DND-41 (cell line): ENCODE results near the gene AP2A2.

Experiments used
- ATAC-seq: fragments of 200-7000 bp; cut with Tn5 transposase; 3 replicates; pipeline ENCODE4 v1.9.1; 2021; ENCODE audit warnings: low read depth; ENCODE audit not compliant: insufficient read depth
- DNase-seq: peaks from one replicate; pipeline ENCODE4 v3.0.0-alpha.2; 2020
- H2AFZ ChIP-seq: 2 replicates; pipeline ENCODE4 v1.6.0; 2012; ENCODE audit warnings: low read depth, low read length
- H3K27ac ChIP-seq: 2 replicates; pipeline ENCODE4 v1.5.1; 2012; ENCODE audit warnings: low read length, inconsistent platforms
- H3K27me3 ChIP-seq: fragments of 200-600 bp; sonication (generic); 2 replicates; pipeline ENCODE4 v1.6.0; 2012; ENCODE audit warnings: low read length, mild to moderate bottlenecking, inconsistent platforms; ENCODE audit not compliant: insufficient read depth, poor library complexity
- H3K36me3 ChIP-seq: 2 replicates; pipeline ENCODE4 v1.5.1; 2012; ENCODE audit warnings: low read length, inconsistent platforms; ENCODE audit not compliant: insufficient read depth
- H3K4me1 ChIP-seq: 2 replicates; pipeline ENCODE4 v1.5.1; 2012; ENCODE audit warnings: mild to moderate bottlenecking, low read length; ENCODE audit not compliant: insufficient read depth
- H3K4me2 ChIP-seq: 2 replicates; pipeline ENCODE4 v1.6.0; 2012; ENCODE audit warnings: mild to moderate bottlenecking, moderate library complexity, low read length, inconsistent platforms; ENCODE audit not compliant: insufficient read depth
- H3K4me3 ChIP-seq, 2 experiments: fragments of 200-600 bp in 1 of 2; shearing (Covaris generic) in 1 of 2; 2 replicates each; pipeline ENCODE4 v1.5.1; 2012 to 2016; ENCODE audit warnings: inconsistent platforms in 2 of 2, low read length in 2 of 2, mild to moderate bottlenecking in 2 of 2, low read depth in 1 of 2, moderate library complexity in 1 of 2
- H3K79me2 ChIP-seq: 2 replicates; pipeline ENCODE4 v1.6.0; 2012; ENCODE audit warnings: low read length, inconsistent platforms; ENCODE audit not compliant: insufficient read depth
- H3K9ac ChIP-seq: 2 replicates; pipeline ENCODE4 v1.6.0; 2012; ENCODE audit warnings: low read depth, mild to moderate bottlenecking, inconsistent platforms, low read length, moderate library complexity
- H3K9me3 ChIP-seq: 2 replicates; pipeline ENCODE4 v1.5.1; 2012; ENCODE audit warnings: low read length, moderate library complexity, mild to moderate bottlenecking, inconsistent platforms; ENCODE audit not compliant: insufficient read depth, severe bottlenecking
- H4K20me1 ChIP-seq: 2 replicates; pipeline ENCODE4 v1.6.0; 2012; ENCODE audit warnings: low read length; ENCODE audit not compliant: insufficient read depth
- EZH2 ChIP-seq: IDR thresholded peaks from 3 replicates; pipeline ENCODE4 v1.6.1; 2012; ENCODE audit warnings: borderline replicate concordance, low read depth, mild to moderate bottlenecking, moderate library complexity, low read length, inconsistent platforms; ENCODE audit not compliant: severe bottlenecking
- TF ChIP-seq, protein P1 (sequence below): IDR thresholded peaks from 2 replicates; pipeline ENCODE4 v1.5.1; 2012; ENCODE audit warnings: borderline replicate concordance, low read length, moderate library complexity, mild to moderate bottlenecking; ENCODE audit not compliant: poor library complexity, severe bottlenecking; ENCODE audit errors: extremely low read depth

Gene AP2A2

GRCh38 chr11:933936-934335, 8.3 kb downstream of the AP2A2 start:
- DNase-seq, result no peak
- no peak overlapping the region for H3K4me2 ChIP-seq
- no peak overlapping the region for H3K4me3 ChIP-seq
- no peaks in the 10 kb centered on the region for H3K4me1 ChIP-seq
- H2AFZ ChIP-seq, result no peak overlapping the region
- peaks cover 48% of the 10 kb centered on the region for H4K20me1 ChIP-seq
- no peaks in the 10 kb centered on the region for H3K9me3 ChIP-seq
- ATAC-seq, result no peak
- no peaks in the 10 kb centered on the region for H3K27me3 ChIP-seq
- H3K79me2 ChIP-seq, result peaks cover 83% of the 10 kb centered on the region
- H3K9ac ChIP-seq, result no peak overlapping the region
- H3K36me3 ChIP-seq, result no peaks in the 10 kb centered on the region
- no peak overlapping the region for H3K27ac ChIP-seq
- TF ChIP-seq, protein P1, sequence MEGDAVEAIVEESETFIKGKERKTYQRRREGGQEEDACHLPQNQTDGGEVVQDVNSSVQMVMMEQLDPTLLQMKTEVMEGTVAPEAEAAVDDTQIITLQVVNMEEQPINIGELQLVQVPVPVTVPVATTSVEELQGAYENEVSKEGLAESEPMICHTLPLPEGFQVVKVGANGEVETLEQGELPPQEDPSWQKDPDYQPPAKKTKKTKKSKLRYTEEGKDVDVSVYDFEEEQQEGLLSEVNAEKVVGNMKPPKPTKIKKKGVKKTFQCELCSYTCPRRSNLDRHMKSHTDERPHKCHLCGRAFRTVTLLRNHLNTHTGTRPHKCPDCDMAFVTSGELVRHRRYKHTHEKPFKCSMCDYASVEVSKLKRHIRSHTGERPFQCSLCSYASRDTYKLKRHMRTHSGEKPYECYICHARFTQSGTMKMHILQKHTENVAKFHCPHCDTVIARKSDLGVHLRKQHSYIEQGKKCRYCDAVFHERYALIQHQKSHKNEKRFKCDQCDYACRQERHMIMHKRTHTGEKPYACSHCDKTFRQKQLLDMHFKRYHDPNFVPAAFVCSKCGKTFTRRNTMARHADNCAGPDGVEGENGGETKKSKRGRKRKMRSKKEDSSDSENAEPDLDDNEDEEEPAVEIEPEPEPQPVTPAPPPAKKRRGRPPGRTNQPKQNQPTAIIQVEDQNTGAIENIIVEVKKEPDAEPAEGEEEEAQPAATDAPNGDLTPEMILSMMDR, result no peak
- TF ChIP-seq EZH2, result no peak

DNA sequence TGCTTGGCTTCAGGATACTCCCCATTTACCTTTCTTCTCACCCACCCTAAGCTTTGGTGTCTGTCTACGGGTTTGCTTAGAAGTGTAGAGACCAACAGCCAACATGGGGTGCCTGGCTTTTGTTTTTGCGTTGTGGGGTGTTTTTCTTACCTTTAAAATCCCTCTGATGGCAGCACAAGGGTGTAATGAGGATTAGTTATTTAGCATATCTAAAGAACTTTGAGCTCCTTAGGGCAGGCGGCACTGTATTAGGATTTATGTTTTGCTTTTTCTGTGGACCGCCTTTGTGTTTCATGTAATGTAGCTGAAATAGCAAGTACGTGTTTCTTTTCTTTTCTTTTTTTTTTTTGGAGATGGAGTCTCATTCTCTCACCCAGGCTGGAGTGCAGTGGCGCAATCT, 8.9 kb downstream of the AP2A2 start:
- no peak for DNase-seq
- Histone ChIP-seq H3K9ac (no peak overlapping the region), H4K20me1 (peaks cover 43% of the 10 kb centered on the region), H2AFZ (no peak overlapping the region), H3K9me3 (no peaks in the 10 kb centered on the region), H3K36me3 (no peaks in the 10 kb centered on the region), H3K27ac (no peak overlapping the region), H3K4me1 (no peaks in the 10 kb centered on the region), H3K4me2 (no peak overlapping the region), H3K4me3 (no peak overlapping the region), H3K27me3 (no peaks in the 10 kb centered on the region), H3K79me2 (peaks cover 83% of the 10 kb centered on the region)
- no peak for TF ChIP-seq EZH2
- TF ChIP-seq, protein P1, result no peak
- no peak for ATAC-seq

- H3K9ac ChIP-seq, result no peak overlapping the region
- peaks cover 45% of the 10 kb centered on the region for H4K20me1 ChIP-seq
- TF ChIP-seq, protein P1, result no peak
- no peak for TF ChIP-seq EZH2
- H3K4me2 ChIP-seq, result no peak overlapping the region
- ATAC-seq (no peak), DNase-seq (no peak)
- no peaks in the 10 kb centered on the region for H3K27me3 ChIP-seq
- no peaks in the 10 kb centered on the region for H3K9me3 ChIP-seq
- no peaks in the 10 kb centered on the region for H3K36me3 ChIP-seq
- H2AFZ ChIP-seq, result no peak overlapping the region
- no peak overlapping the region for H3K27ac ChIP-seq
- no peak overlapping the region for H3K4me3 ChIP-seq
- H3K4me1 ChIP-seq, result no peaks in the 10 kb centered on the region
- H3K79me2 ChIP-seq, result peaks cover 84% of the 10 kb centered on the region
Observed at GRCh38 chr11:936199-936598, 10.5 kb downstream of the AP2A2 start.

DNA sequence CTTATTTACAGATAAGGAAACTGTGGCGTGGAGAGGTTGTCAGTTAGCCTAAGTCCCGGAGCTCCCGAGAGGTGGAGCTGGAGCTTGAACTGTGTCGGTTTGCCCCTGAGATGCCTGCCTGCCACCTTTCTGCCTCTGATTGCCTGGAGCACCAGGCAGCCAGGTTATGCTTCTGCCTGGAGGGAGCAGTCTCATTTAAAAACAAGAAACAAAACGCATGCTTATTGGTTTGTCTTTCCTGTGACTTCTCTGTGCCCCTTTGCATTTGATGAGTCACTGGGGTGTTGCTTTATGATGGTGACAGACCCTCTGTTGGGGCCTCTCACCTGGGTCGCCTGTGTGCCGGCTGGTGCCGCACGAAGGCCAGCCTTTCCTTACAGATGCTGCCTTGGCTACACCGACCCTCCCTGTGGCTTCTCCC, 12.2 kb downstream of the AP2A2 start:
- ATAC-seq (no peak), DNase-seq (no peak)
- Histone ChIP-seq H3K4me3 (no peak overlapping the region), H2AFZ (no peak overlapping the region), H3K4me1 (no peaks in the 10 kb centered on the region), H3K27ac (no peak overlapping the region), H3K4me2 (no peak overlapping the region), H3K36me3 (no peaks in the 10 kb centered on the region), H3K79me2 (peaks cover 84% of the 10 kb centered on the region), H3K27me3 (no peaks in the 10 kb centered on the region), H3K9me3 (no peaks in the 10 kb centered on the region), H3K9ac (no peak overlapping the region), H4K20me1 (peaks cover 46% of the 10 kb centered on the region)
- TF ChIP-seq, protein P1, result no peak
- TF ChIP-seq EZH2, result no peak
